Measurements from ENCODE around the gene PI4KB. TPM values are rescaled to one million over a fixed set of nuclear protein-coding genes. Genes with fewer than 3 reads are reported as not detected.

Gene PI4KB
- total and polyA plus RNA-seq, 2 experiments from 2014 or later, result 15.3 to 25.5 TPM

- H3K4me3 Mint-ChIP-seq, result no peak overlapping the region
- peaks cover 6% of the 10 kb centered on the region for H4K20me1 ChIP-seq (replicated peaks; ENCODE audit: insufficient read depth)
- H3K27ac ChIP-seq (ENCODE audit: low read depth), result peak overlapping the region; percentile 71; the same call in 1 of the 2 replicates
- peaks cover 18% of the 10 kb centered on the region for H3K4me1 Mint-ChIP-seq
- ATAC-seq (no peak), DNase-seq (ENCODE audit: low spot score) (no peak)
- H3F3A ChIP-seq (replicated peaks; ENCODE audit: low read depth), result 0 out of 2 replicates have a peak, but pooled peaks cover 4% of the 10 kb centered on the region
- peaks cover 25% of the 10 kb centered on the region for H3K36me3 ChIP-seq (ENCODE audit: insufficient read depth)
- H3K27ac Mint-ChIP-seq, result no peak overlapping the region
- H3K27me3 Mint-ChIP-seq (ENCODE audit: insufficient read depth, low read depth, poor library complexity), result peaks cover 4% of the 10 kb centered on the region
- no peak overlapping the region for H3K4me3 ChIP-seq
- H3K9me2 ChIP-seq (ENCODE audit: insufficient read depth), result no peaks in the 10 kb centered on the region
- TF ChIP-seq JUNB (IDR thresholded peaks at IDR 0.05; ENCODE audit: unreplicated experiment) (no peak), EZH2 (IDR thresholded peaks at IDR 0.05; ENCODE audit: low read depth, unreplicated experiment) (no peak), ETS1 (IDR thresholded peaks at IDR 0.05) (no peak), POLR2AphosphoS5 (IDR thresholded peaks at IDR 0.05; ENCODE audit: low read depth) (no peak)
- H3K36me3 Mint-ChIP-seq (ENCODE audit: low read depth), result peaks cover 31% of the 10 kb centered on the region
- H2AFZ ChIP-seq, result no peak overlapping the region
- H3K9me3 Mint-ChIP-seq, result no peaks in the 10 kb centered on the region
- no peaks in the 10 kb centered on the region for H3K27me3 ChIP-seq (ENCODE audit: insufficient read depth)
- H3K79me2 ChIP-seq (replicated peaks; ENCODE audit: insufficient read depth), result no peaks in the 10 kb centered on the region
- H3K4me2 ChIP-seq, result no peak overlapping the region
- H3K4me1 ChIP-seq (ENCODE audit: insufficient read depth), result peaks cover 10% of the 10 kb centered on the region; the same call in 1 of the 2 replicates
These were observed 16.2 kb downstream of the PI4KB start for GRCh38 chr1:151311011-151311410.

- Mint-ChIP-seq H3K27ac (peak overlapping the region; percentile 78), H3K36me3 (ENCODE audit: low read depth) (peaks cover 35% of the 10 kb centered on the region), H3K4me1 (peaks cover 18% of the 10 kb centered on the region), H3K9me3 (no peaks in the 10 kb centered on the region), H3K27me3 (ENCODE audit: insufficient read depth, low read depth, poor library complexity) (peaks cover 4% of the 10 kb centered on the region), H3K4me3 (no peak overlapping the region)
- no peaks in the 10 kb centered on the region for H3K79me2 ChIP-seq (replicated peaks; ENCODE audit: insufficient read depth)
- H3K4me3 ChIP-seq, result no peak overlapping the region
- peaks cover 27% of the 10 kb centered on the region for H3K36me3 ChIP-seq (ENCODE audit: insufficient read depth)
- no peaks in the 10 kb centered on the region for H3K27me3 ChIP-seq (ENCODE audit: insufficient read depth)
- H3K4me2 ChIP-seq, result peak overlapping the region; percentile 57; the same call in 1 of the 2 replicates
- ATAC-seq (peak; percentile 95), DNase-seq (ENCODE audit: low spot score) (peak; percentile 68)
- 0 out of 2 replicates have a peak, but pooled peaks cover 4% of the 10 kb centered on the region for H3F3A ChIP-seq (replicated peaks; ENCODE audit: low read depth)
- H3K27ac ChIP-seq (ENCODE audit: low read depth), result no peak overlapping the region
- peaks cover 10% of the 10 kb centered on the region; the same call in 1 of the 2 replicates for H3K4me1 ChIP-seq (ENCODE audit: insufficient read depth)
- no peaks in the 10 kb centered on the region for H3K9me2 ChIP-seq (ENCODE audit: insufficient read depth)
- peaks cover 6% of the 10 kb centered on the region for H4K20me1 ChIP-seq (replicated peaks; ENCODE audit: insufficient read depth)
- H2AFZ ChIP-seq, result no peak overlapping the region
- TF ChIP-seq STAT1 (IDR thresholded peaks at IDR 0.05; ENCODE audit: unreplicated experiment) (no peak), ZNF462 (CRISPR knock-in tag; IDR thresholded peaks at IDR 0.05) (no peak), JUNB (IDR thresholded peaks at IDR 0.05; ENCODE audit: unreplicated experiment) (no peak), EZH2phosphoT487 (IDR thresholded peaks at IDR 0.05; ENCODE audit: unreplicated experiment) (no peak), CREB1 (CRISPR knock-in tag; IDR thresholded peaks at IDR 0.05; ENCODE audit: low read depth) (no peak), EZH2 (IDR thresholded peaks at IDR 0.05; ENCODE audit: low read depth, unreplicated experiment) (no peak), ZNF114 (CRISPR knock-in tag; IDR thresholded peaks at IDR 0.05) (no peak), ETS1 (IDR thresholded peaks at IDR 0.05) (no peak), CTCF (conservative IDR thresholded peaks at IDR 0.05; ENCODE audit: low read depth in 2 of 2) (no peak), POLR2AphosphoS5 (IDR thresholded peaks at IDR 0.05; ENCODE audit: low read depth) (no peak), ZNF331 (CRISPR knock-in tag; IDR thresholded peaks at IDR 0.05; ENCODE audit: low read depth) (no peak)
These were observed 17.3 kb downstream of the PI4KB start for GRCh38 chr1:151309811-151310323.
